ENCODE results near the gene FGD1. TPM values are rescaled to one million over a fixed set of nuclear protein-coding genes. Genes with fewer than 3 reads are reported as not detected.
A peak's percentile ranks its signal among the peaks of the same experiment; 100 is the strongest.

FGD1 gene
- total RNA-seq, 2 donors from 2014 or later: 2.3 to 2.9 TPM

- 80% methylated on average over 1 of the region's 21 CpGs; no CpG with 5 or more reads in 1 of the 2 donors for WGBS, 2 donors
- ATAC-seq (no peak), DNase-seq (no peak)
- intact Hi-C loops (cut with DNase I): no loop called here
- Histone ChIP-seq H3K4me1 (no peaks in the 10 kb centered on the region), H3K27me3 (no peaks in the 10 kb centered on the region), H3K4me3 (no peak overlapping the region), H3K9me3 (no peaks in the 10 kb centered on the region), H3K36me3 (replicated peaks in 1 of 2; ENCODE audit: insufficient read depth in 1 of 2, low read depth in 2 of 2) (no peaks in the 10 kb centered on the region), H3K27ac (no peak overlapping the region)
- TF ChIP-seq CTCF (IDR thresholded peaks at IDR 0.05): no peak
- TF ChIP-seq POLR2A (IDR thresholded peaks at IDR 0.05): no peak
Observed at GRCh38 chrX:54470054-54470760, 25.8 kb downstream of the FGD1 start.

GRCh38 chrX:54452920-54453319, 43.1 kb downstream of the FGD1 start:
- intact Hi-C loops (cut with DNase I): no loop called here
- Histone ChIP-seq H3K4me3 (no peak overlapping the region), H3K4me1 (no peaks in the 10 kb centered on the region), H3K9me3 (no peaks in the 10 kb centered on the region), H3K27me3 (no peaks in the 10 kb centered on the region), H3K36me3 (replicated peaks in 1 of 2; ENCODE audit: insufficient read depth in 1 of 2, low read depth in 2 of 2) (no peaks in the 10 kb centered on the region), H3K27ac (no peak overlapping the region)
- DNase-seq (no peak), ATAC-seq (no peak)
- TF ChIP-seq POLR2A (IDR thresholded peaks at IDR 0.05) (no peak), CTCF (IDR thresholded peaks at IDR 0.05) (no peak)
- 60 to 83% methylated on average over 1 to 2 of the region's 2 CpGs for WGBS, 2 donors

- intact Hi-C loops (cut with DNase I): no loop called here
- Histone ChIP-seq H3K27ac (no peak overlapping the region), H3K4me1 (no peaks in the 10 kb centered on the region), H3K9me3 (no peaks in the 10 kb centered on the region), H3K27me3 (no peaks in the 10 kb centered on the region), H3K4me3 (no peak overlapping the region), H3K36me3 (replicated peaks in 1 of 2; ENCODE audit: insufficient read depth in 1 of 2, low read depth in 2 of 2) (no peaks in the 10 kb centered on the region)
- no peak for TF ChIP-seq POLR2A (IDR thresholded peaks at IDR 0.05)
- no peak for TF ChIP-seq CTCF (IDR thresholded peaks at IDR 0.05)
- no peak for DNase-seq
- no peak for ATAC-seq
Observed at GRCh38 chrX:54449929-54450328, 46.1 kb downstream of the FGD1 start.

- intact Hi-C loops (cut with DNase I): no loop called here
- H3K9me3 ChIP-seq: no peaks in the 10 kb centered on the region
- no peaks in the 10 kb centered on the region for H3K27me3 ChIP-seq
- peak in 1 of 7 experiments; percentile 18 for TF ChIP-seq CTCF (IDR thresholded peaks at IDR 0.05)
- no peak for TF ChIP-seq POLR2A (IDR thresholded peaks at IDR 0.05)
- no peaks in the 10 kb centered on the region for H3K36me3 ChIP-seq (replicated peaks in 1 of 2; ENCODE audit: insufficient read depth in 1 of 2, low read depth in 2 of 2)
- no peak overlapping the region for H3K4me3 ChIP-seq
- ATAC-seq (no peak), DNase-seq (no peak)
- H3K4me1 ChIP-seq: no peaks in the 10 kb centered on the region
- 60 to 64% methylated on average over 1 to 4 of the region's 5 CpGs for WGBS, 2 donors
- H3K27ac ChIP-seq: no peak overlapping the region
Observed at GRCh38 chrX:54447461-54447860, 48.6 kb downstream of the FGD1 start.

GRCh38 chrX:54446084-54446483, 50.0 kb downstream of the FGD1 start:
- Histone ChIP-seq H3K36me3 (replicated peaks in 1 of 2; ENCODE audit: insufficient read depth in 1 of 2, low read depth in 2 of 2) (no peaks in the 10 kb centered on the region), H3K27me3 (no peaks in the 10 kb centered on the region), H3K4me3 (no peak overlapping the region), H3K4me1 (peaks cover 13% of the 10 kb centered on the region), H3K9me3 (no peaks in the 10 kb centered on the region), H3K27ac (no peak overlapping the region)
- WGBS, 2 donors: 72 to 80% methylated on average over 2 of the region's 17 CpGs
- no peak for DNase-seq
- no peak for TF ChIP-seq POLR2A (IDR thresholded peaks at IDR 0.05)
- no peak for TF ChIP-seq CTCF (IDR thresholded peaks at IDR 0.05)
- intact Hi-C loops (cut with DNase I): no loop called here
- ATAC-seq: no peak
